Fibroblast of skin of right quadriceps (primary cell): ENCODE measurements around the gene PRR36.

Experiments
- DNase-seq: peaks from one replicate; pipeline ENCODE4 v3.0.0-alpha.2; 2013

PRR36 gene

GRCh38 chr19:7842661-7843294 lies 31.4 kb downstream of the PRR36 start:
- no peak for DNase-seq

GRCh38 chr19:7841751-7842660 lies 32.2 kb downstream of the PRR36 start:
- no peak for DNase-seq

GRCh38 chr19:7840629-7841028 lies 33.6 kb downstream of the PRR36 start:
- no peak for DNase-seq

- no peak for DNase-seq
These were observed 34.7 kb downstream of the PRR36 start for GRCh38 chr19:7839476-7839875.

- DNase-seq: peak; percentile 25
These were observed 40.7 kb downstream of the PRR36 start for GRCh38 chr19:7833225-7834099.

GRCh38 chr19:7832781-7833180 lies 41.4 kb downstream of the PRR36 start:
- peak; percentile 10 for DNase-seq

GRCh38 chr19:7832009-7832408 lies 42.2 kb downstream of the PRR36 start:
- no peak for DNase-seq

GRCh38 chr19:7831452-7831851 lies 42.7 kb downstream of the PRR36 start:
- peak; percentile 19 for DNase-seq

- DNase-seq: no peak
These were observed 43.4 kb downstream of the PRR36 start for GRCh38 chr19:7830823-7831222.

- no peak for DNase-seq
These were observed 43.9 kb downstream of the PRR36 start for GRCh38 chr19:7830272-7830771.

GRCh38 chr19:7829561-7830271 lies 44.5 kb downstream of the PRR36 start, which contains the start of gene EVI5L:
EVI5L (plus strand) TSS chr19:7830218; CDS start chr19:7846543, 16,325 bp downstream.
- DNase-seq: peak; percentile 100

- no peak for DNase-seq
These were observed 45.0 kb downstream of the PRR36 start for GRCh38 chr19:7829166-7829520.

GRCh38 chr19:7823686-7824301 lies 50.4 kb downstream of the PRR36 start:
- no peak for DNase-seq

- no peak for DNase-seq
These were observed 51.2 kb downstream of the PRR36 start for GRCh38 chr19:7822910-7823515.

- DNase-seq: no peak
These were observed 53.6 kb downstream of the PRR36 start for GRCh38 chr19:7820588-7820987.

- DNase-seq: no peak
These were observed 54.9 kb downstream of the PRR36 start for GRCh38 chr19:7819337-7819736.

- DNase-seq: no peak
These were observed 55.4 kb downstream of the PRR36 start for GRCh38 chr19:7818806-7819205.
